Heart left ventricle (tissue), 16 donors: ENCODE measurements around the gene TACO1. TPM values are rescaled to one million over a fixed set of nuclear protein-coding genes. Genes with fewer than 3 reads are reported as not detected.

Experiments used
- ATAC-seq, 4 donors: fragments of 200-7000 bp; cut with Tn5 transposase; one replicate each; pipeline ENCODE4 v1.9.1; 2020 to 2022; ENCODE audit warnings: moderate library complexity in 4 of 4, mild to moderate bottlenecking in 3 of 4, moderate number of reproducible peaks in 1 of 4
- DNase-seq, 5 donors: peaks; one replicate each; pipeline ENCODE4 v3.0.0-alpha.2; 2020
- H3K27ac ChIP-seq, 12 donors: fragments of 200-600 bp; sonication (generic) in 4 of 12; one replicate each; pipeline versions ENCODE4 v1.5.0 to v1.8.0; 2016 to 2022; ENCODE audit warnings: mild to moderate bottlenecking in 2 of 12
- H3K27me3 ChIP-seq, 9 donors: fragments of 200-600 bp; sonication (generic) in 2 of 9; one replicate each; pipeline versions ENCODE4 v1.5.1 to v1.8.0; 2016 to 2022; ENCODE audit warnings: mild to moderate bottlenecking in 3 of 9
- H3K36me3 ChIP-seq, 9 donors: fragments of 200-600 bp; sonication (generic) in 2 of 9; one replicate each; pipeline versions ENCODE4 v1.5.0 to v1.8.0; 2018 to 2022; ENCODE audit warnings: mild to moderate bottlenecking in 2 of 9
- H3K4me1 ChIP-seq, 12 donors: fragments of 200-600 bp; sonication (generic) in 4 of 12; one replicate each; pipeline versions ENCODE4 v1.5.0 to v1.8.0; 2016 to 2022; ENCODE audit warnings: mild to moderate bottlenecking in 3 of 12
- H3K4me3 ChIP-seq, 12 donors: fragments of 200-600 bp; sonication (generic) in 4 of 12; one replicate each; pipeline versions ENCODE4 v1.5.0 to v1.8.0; 2017 to 2022; ENCODE audit warnings: mild to moderate bottlenecking in 9 of 12, moderate library complexity in 4 of 12
- H3K9me3 ChIP-seq, 12 donors: fragments of 200-600 bp; sonication (generic) in 4 of 12; one replicate each; pipeline versions ENCODE4 v1.5.0 to v1.8.0; 2016 to 2022; ENCODE audit warnings: mild to moderate bottlenecking in 1 of 12
- CTCF ChIP-seq, 12 donors: fragments of 200-600 bp; sonication (generic) in 4 of 12; IDR thresholded peaks; one replicate each; pipeline versions ENCODE4 v1.5.0 to v1.8.0; 2018 to 2022; ENCODE audit warnings: antibody characterized with exemption in 12 of 12, mild to moderate bottlenecking in 5 of 12
- POLR2A ChIP-seq, 2 donors: fragments of 450-650 bp; IDR thresholded peaks; one replicate each; pipeline ENCODE4 v1.6.1; 2017; ENCODE audit warnings: antibody characterized with exemption in 2 of 2, mild to moderate bottlenecking in 2 of 2, moderate library complexity in 2 of 2
- WGBS, 4 donors: extraction: QIAGEN DNeasy Blood & Tissue Kit in 2 of 4; methylation state at CpG; one replicate each; pipeline versions ENCODE4 v1.1.5 to v1.1.7; 2013 to 2018; 5-methylcytosine and 5-hydroxymethylcytosine counted together
- intact Hi-C, 10 donors: fragments of 100-400 bp; cut with DNase I; formaldehyde crosslinking; loops; one replicate each; pipeline versions ENCODE4 v1.11.1 to v1.14.2; 2022
- long read RNA-seq, 3 donors: library from polyadenylated mRNA; unstranded; transcript quantifications; one replicate each; pipeline ENCODE4 v2.0.0, GENCODE V29; 2020 to 2021
- polyA plus RNA-seq, 2 donors: library from polyadenylated mRNA; stranded (reverse); fragments of 200-250 nt; gene quantifications; one replicate each; pipeline ENCODE4 v1.2.3, GENCODE V29; 2013
- total RNA-seq, 9 donors: library from RNA; depleted of rRNA in 2 of 9; stranded (reverse); fragments of >200 nt in 2 of 9; fragmentation: NEBNext Ultra II Directional in 3 of 9; extraction: Animal tissue kit (Norgen Biotek cat#: 25700) in 3 of 9; gene quantifications; one replicate each; pipeline versions ENCODE4 v1.1.0 to v1.2.4, GENCODE V29; 2016 to 2023
- donor health status: ischemic (EF 13 %, LVEDD 7.1; RV severe dilation, severe dysfunction).
- donor health status: healthy with polysubstance abuse.
- donor health status: DM: no; HTN: yes; CAD: no.
- donor health status: DM: no; HTN: no; CAD: no.
- donor health status: ischemic (EF 25% LVEDD 6.9; RV normal size, moderate dysfunction).
- donor health status: ischemic (EF 25% LVEDD 5.7; RV mildly dilated, moderate dysfunction).
- donor health status: healthy.
- donor health status: DM: yes; HTN: yes; CAD: no.
- donor health status: ischemic (EF 35%, LVEDD 5.7; RV mildly dilated, moderate dysfunction).
- donor health status: nonischemic (EF 11% LVEDD 7.7; RV severe dilation, severe dysfunction).
- donor health status: DM: yes; HTN: yes; CAD: no.
- donor health status: PGD.
- donor health status: ischemic (EF 29% LVEDD 5.4; RV normal size, mild dysfunction).
- donor health status: nonischemic (EF 23%, LVEDD 6.1; RV moderate dilation, normal function).

The TACO1 gene
- total RNA-seq (10 to 100 TPM; 23.0 to 48.0 (median 40.6) TPM), polyA plus RNA-seq (10 to 100 TPM; 52.7 to 54.9 TPM)
- long read RNA-seq, donor 1, transcript TACO1-201 (5 exons, 1,469 nt), result major isoform, 49 of 53 reads
- long read RNA-seq, donor 1, partial matches to known transcripts, result 1 of 53 reads
- long read RNA-seq, donor 1, other reads (novel, unspliced or antisense), result 3 of 53 reads
- long read RNA-seq, donor 2, transcript TACO1-201 (5 exons, 1,469 nt), result major isoform, 100 of 106 reads
- long read RNA-seq, donor 2, partial matches to known transcripts, result 2 of 106 reads
- long read RNA-seq, donor 2, other reads (novel, unspliced or antisense), result 4 of 106 reads
- long read RNA-seq, donor 3, transcript TACO1-201 (5 exons, 1,469 nt), result major isoform, 29 of 34 reads
- long read RNA-seq, donor 3, partial matches to known transcripts, result 1 of 34 reads
- long read RNA-seq, donor 3, other reads (novel, unspliced or antisense), result 4 of 34 reads

GRCh38 chr17:63600569-63601438, at the start of gene TACO1:
Gene TACO1, plus strand, starts transcription at chr17:63600895. Its CDS starts 189 bp downstream, at chr17:63601084.
- Histone ChIP-seq H3K4me3 (peak within 1 kb of the TSS; percentile 71 to 100 (median 90)), H3K4me1 (peaks cover 0 to 24% (median 13%) of the 10 kb centered on the region in 12 donors), H3K27me3 (no peaks in the 10 kb centered on the region), H3K36me3 (peaks cover 0 to 29% (median 26%) of the 10 kb centered on the region in 9 donors), H3K9me3 (no peaks in the 10 kb centered on the region), H3K27ac (peak within 1 kb of the TSS; percentile 66 to 96 (median 90))
- TF ChIP-seq POLR2A (IDR thresholded peaks at IDR 0.05) (peak in 1 of 2 donors; percentile 77), CTCF (IDR thresholded peaks at IDR 0.05) (no peak)
- 1 to 2% (median 1%) methylated on average over 34 to 61 of the region's 61 CpGs for WGBS, 4 donors
- DNase-seq (peak; percentile 84 to 91 (median 85)), ATAC-seq (peak; percentile 92 to 99 (median 98))
- intact Hi-C loops, result loop anchor here in 2 of 10 donors (2.0 to 5.0 kb wide), 2 partner anchors 49 to 50 kb away; partner anchors contain the start of gene DCAF7 (in 2 of the 2)

- intact Hi-C loops, result loop anchor here in 5 of 10 donors (5.0 kb wide), 5 partner anchors 45 to 220 kb away; partner anchors contain the start of genes CCDC47 (in 1 of the 5), CYB561 (in 1 of the 5), DDX42 (in 1 of the 5) and TACO1 (in 1 of the 5)
- no peak for TF ChIP-seq CTCF (IDR thresholded peaks at IDR 0.05)
- no peak for TF ChIP-seq POLR2A (IDR thresholded peaks at IDR 0.05)
- ATAC-seq, result no peak
- 47 to 55% (median 50%) methylated on average over 6 of the region's 6 CpGs for WGBS, 4 donors
- H3K36me3 ChIP-seq, result peaks cover 0 to 6% (median 0%) of the 10 kb centered on the region in 9 donors
- H3K27me3 ChIP-seq, result no peaks in the 10 kb centered on the region
- peaks cover 2 to 63% (median 46%) of the 10 kb centered on the region in 12 donors for H3K4me1 ChIP-seq
- H3K27ac ChIP-seq, result no peak overlapping the region
- DNase-seq, result no peak
- H3K4me3 ChIP-seq, result peak overlapping the region in 9 of 12 donors; percentile 67 to 99 (median 78)
- peaks cover 0 to under 1% (median 0%) of the 10 kb centered on the region in 12 donors for H3K9me3 ChIP-seq
Observed at GRCh38 chr17:63552211-63552610, 48.5 kb upstream of the TACO1 start.

- Histone ChIP-seq H3K4me1 (peaks cover 2 to 60% (median 37%) of the 10 kb centered on the region in 12 donors), H3K36me3 (peaks cover 0 to 13% (median 0%) of the 10 kb centered on the region in 9 donors), H3K27ac (no peak overlapping the region), H3K9me3 (peaks cover 0 to 5% (median 0%) of the 10 kb centered on the region in 12 donors), H3K4me3 (no peak overlapping the region), H3K27me3 (no peaks in the 10 kb centered on the region)
- WGBS, 4 donors, result 73 to 77% (median 74%) methylated on average over 7 of the region's 7 CpGs
- intact Hi-C loops, result no loop called here
- ATAC-seq (peak in 2 of 4 donors; percentile 48 to 53), DNase-seq (no peak)
- TF ChIP-seq POLR2A (IDR thresholded peaks at IDR 0.05) (no peak), CTCF (IDR thresholded peaks at IDR 0.05) (no peak)
Observed at GRCh38 chr17:63555500-63556156, 45.1 kb upstream of the TACO1 start.
